Endothelial cell of umbilical vein (primary cell): ENCODE measurements around the gene ZFHX2. TPM values are rescaled to one million over a fixed set of nuclear protein-coding genes. Genes with fewer than 3 reads are reported as not detected.

Experiments
- BruUV-seq: library from RNA; stranded (reverse); fragments of 400-500 nt; replicated peaks from 2 replicates; lab custom pipeline; 2021; lab: Mats Ljungman, UMichigan
- CTCF ChIA-PET: fragments of 300-600, 350-600 bp; sonication (Branson Sonifier 250); formaldehyde crosslinking; loops from one replicate; lab custom pipeline; 2021; ENCODE audit warnings: antibody characterized with exemption, inconsistent platforms; lab: Charles Lee
- POLR2A ChIA-PET: fragments of 300-600, 350-600 bp; sonication (Branson Sonifier 250); formaldehyde crosslinking; loops from one replicate; lab custom pipeline; 2021; ENCODE audit warnings: antibody characterized with exemption, inconsistent platforms; lab: Charles Lee
- DNase-seq: peaks from one replicate; pipeline ENCODE4 v3.0.0-alpha.2; 2011; ENCODE audit warnings: low read depth, low spot score
- FAIRE-seq: peaks from 2 replicates; lab custom pipeline; 2011; peaks lifted over from hg19 to GRCh38; lab: Jason Lieb, UNC
- H2AFZ ChIP-seq: 2 replicates; pipeline ENCODE4 v1.6.0; 2012; ENCODE audit warnings: low read depth, low read length, control low read depth, inconsistent platforms
- H3K27ac ChIP-seq: 2 replicates; pipeline ENCODE4 v1.5.1; 2011; ENCODE audit warnings: low read depth, mild to moderate bottlenecking, control low read depth, low read length, moderate library complexity; ENCODE audit not compliant: insufficient read depth
- H3K27me3 ChIP-seq, 2 experiments: 2 replicates each; pipeline versions ENCODE4 v1.6.0 to v1.6.1; 2011; ENCODE audit warnings: low read length in 2 of 2, mixed read lengths in 1 of 2; ENCODE audit not compliant: control insufficient read depth in 2 of 2, insufficient read depth in 2 of 2
- H3K36me3 ChIP-seq, 2 experiments: 2 replicates in 1 of 2; 3 replicates in 1 of 2; pipeline ENCODE4 v1.5.1; 2011; ENCODE audit warnings: low read length in 2 of 2, mild to moderate bottlenecking in 1 of 2, moderate library complexity in 1 of 2; ENCODE audit not compliant: control insufficient read depth in 2 of 2, insufficient read depth in 2 of 2; ENCODE audit errors: extremely low read depth in 1 of 2
- H3K4me1 ChIP-seq: 3 replicates; pipeline ENCODE4 v1.5.1; 2011; ENCODE audit warnings: mild to moderate bottlenecking, low read length; ENCODE audit not compliant: control insufficient read depth, insufficient read depth; ENCODE audit errors: extremely low read depth
- H3K4me2 ChIP-seq: 2 replicates; pipeline ENCODE4 v1.6.1; 2011; ENCODE audit warnings: low read length, control low read depth, mixed read lengths; ENCODE audit not compliant: insufficient read depth
- H3K4me3 ChIP-seq, 3 experiments: fragments of 200-600 bp in 1 of 3; sonication (generic), shearing (Covaris generic) in 1 of 3; replicated peaks in 1 of 3; 2 replicates each; pipeline ENCODE4 v1.5.1; 2011 to 2016; ENCODE audit warnings: control low read depth in 3 of 3, low read length in 3 of 3, mild to moderate bottlenecking in 2 of 3, inconsistent platforms in 1 of 3, low read depth in 1 of 3, moderate library complexity in 1 of 3; ENCODE audit not compliant: insufficient read depth in 1 of 3
- H3K79me2 ChIP-seq: 2 replicates; pipeline ENCODE4 v1.6.0; 2012; ENCODE audit warnings: low read length, inconsistent platforms; ENCODE audit not compliant: control insufficient read depth, insufficient read depth
- H3K9ac ChIP-seq: replicated peaks from 2 replicates; pipeline ENCODE3; 2011; ENCODE audit warnings: low read length, control low read depth; ENCODE audit not compliant: insufficient read depth; ENCODE audit errors: extremely low read depth
- H3K9me1 ChIP-seq: replicated peaks from 3 replicates; pipeline ENCODE4 v1.6.0; 2011; ENCODE audit warnings: mild to moderate bottlenecking, low read length; ENCODE audit not compliant: control insufficient read depth, insufficient read depth; ENCODE audit errors: extremely low read depth
- H3K9me3 ChIP-seq: replicated peaks from 2 replicates; pipeline ENCODE4 v1.5.1; 2012; ENCODE audit warnings: low read length, inconsistent platforms; ENCODE audit not compliant: control insufficient read depth, insufficient read depth
- H4K20me1 ChIP-seq: replicated peaks from 2 replicates; pipeline ENCODE3; 2011; ENCODE audit warnings: mild to moderate bottlenecking, low read length; ENCODE audit not compliant: control insufficient read depth, insufficient read depth; ENCODE audit errors: extremely low read depth
- EZH2 ChIP-seq: IDR thresholded peaks from 2 replicates; pipeline ENCODE4 v1.6.1; 2012; ENCODE audit warnings: borderline replicate concordance, low read depth, mild to moderate bottlenecking, moderate library complexity, low read length, inconsistent platforms; ENCODE audit not compliant: severe bottlenecking
- FOS ChIP-seq: IDR thresholded peaks from 2 replicates; pipeline ENCODE4 v1.6.1; 2011; ENCODE audit warnings: mild to moderate bottlenecking, low read length, moderate library complexity, borderline replicate concordance; ENCODE audit not compliant: insufficient read depth
- GATA2 ChIP-seq: IDR thresholded peaks from 2 replicates; pipeline ENCODE4 v1.7.0; 2011; ENCODE audit warnings: low read depth, mild to moderate bottlenecking, moderate library complexity, mixed read lengths, low read length; ENCODE audit not compliant: insufficient read length, insufficient read depth
- JUN ChIP-seq: IDR thresholded peaks from 2 replicates; pipeline ENCODE4 v1.6.1; 2011; ENCODE audit warnings: borderline replicate concordance, low read depth; ENCODE audit not compliant: insufficient read length, insufficient read depth
- MAX ChIP-seq: IDR thresholded peaks from 2 replicates; pipeline ENCODE4 v1.6.1; 2011; ENCODE audit not compliant: insufficient read depth, insufficient read length
- MYC ChIP-seq: IDR thresholded peaks from one replicate; pipeline ENCODE4 v1.6.1; 2011; ENCODE audit warnings: mild to moderate bottlenecking, low read depth, low read length
- POLR2A ChIP-seq: IDR thresholded peaks from 2 replicates; pipeline ENCODE4 v1.6.1; 2012; ENCODE audit warnings: low read depth, mild to moderate bottlenecking, control low read depth, low read length
- POLR2AphosphoS5 ChIP-seq: IDR thresholded peaks from 2 replicates; pipeline ENCODE4 v1.6.1; 2012; ENCODE audit warnings: low read depth, mild to moderate bottlenecking, control low read depth, low read length, moderate library complexity; ENCODE audit not compliant: insufficient read depth
- dilution Hi-C: fragments of 300-500 bp; cut with MboI; formaldehyde crosslinking; loops from one replicate; pipeline ENCODE4 v1.15.0; 2019; ENCODE audit warnings: low sequenced_read_pairs; ENCODE audit not compliant: extremely low pct_ligation_motif_present
- intact Hi-C: fragments of 100-400 bp; cut with micrococcal nuclease; formaldehyde crosslinking; loops from one replicate; pipeline ENCODE4 v1.10.0; 2022
- polyA plus RNA-seq, 4 experiments: library from polyadenylated mRNA; depleted of rRNA in 3 of 4; stranded (reverse) in 3 of 4; unstranded in 1 of 4; fragments of >200 nt; gene quantifications; 2 replicates each; pipeline versions ENCODE4 v1.2.1 to v1.2.3, GENCODE V29; 2011 to 2012; ENCODE audit warnings: missing spikeins in 1 of 4
- total RNA-seq: library from RNA; stranded (reverse); gene quantifications from 2 replicates; pipeline ENCODE4 v1.2.3, GENCODE V29; 2021

Gene ZFHX2
- total and polyA plus RNA-seq, 2 donors (not counting 3 experiments of a cell fraction or from before 2014, with no cell fraction given), result 0.25 to 2.3 TPM

GRCh38 chr14:23531391-23531790 is 20.2 kb downstream of the ZFHX2 start:
- intact Hi-C loops (no loop called here), dilution Hi-C loops (no loop called here)
- no peak overlapping the region for H2AFZ ChIP-seq
- H3K27me3 ChIP-seq, result no peaks in the 10 kb centered on the region
- H3K9ac ChIP-seq, result no peak overlapping the region
- no peak for FAIRE-seq
- H3K4me3 ChIP-seq, result no peak overlapping the region
- H3K9me3 ChIP-seq, result no peaks in the 10 kb centered on the region
- H3K4me2 ChIP-seq, result no peak overlapping the region
- CTCF ChIA-PET, result interaction anchor here (1.0 kb wide), 1 partner anchor 28 kb away, joined by 5 read pairs; no protein-coding TSS in a partner anchor
- H3K9me1 ChIP-seq, result no peaks in the 10 kb centered on the region
- no peaks in the 10 kb centered on the region for H3K36me3 ChIP-seq
- no peaks in the 10 kb centered on the region for H4K20me1 ChIP-seq
- no peaks in the 10 kb centered on the region for H3K79me2 ChIP-seq
- H3K4me1 ChIP-seq, result no peaks in the 10 kb centered on the region
- no peak for DNase-seq
- TF ChIP-seq MYC (no peak), MAX (no peak), POLR2AphosphoS5 (no peak), EZH2 (no peak), FOS (no peak), GATA2 (no peak)
- H3K27ac ChIP-seq, result no peak overlapping the region
- POLR2A ChIA-PET, result no interaction called here
- no TSS peak for BruUV-seq

- Histone ChIP-seq H3K79me2 (no peaks in the 10 kb centered on the region), H3K9me1 (no peaks in the 10 kb centered on the region), H2AFZ (no peak overlapping the region), H4K20me1 (no peaks in the 10 kb centered on the region), H3K9me3 (no peaks in the 10 kb centered on the region), H3K4me2 (no peak overlapping the region), H3K9ac (no peak overlapping the region), H3K36me3 (no peaks in the 10 kb centered on the region), H3K27ac (no peak overlapping the region), H3K4me3 (no peak overlapping the region), H3K27me3 (no peaks in the 10 kb centered on the region), H3K4me1 (no peaks in the 10 kb centered on the region)
- dilution Hi-C loops (no loop called here), intact Hi-C loops (no loop called here)
- BruUV-seq, result no TSS peak
- TF ChIP-seq EZH2 (no peak), POLR2AphosphoS5 (no peak), GATA2 (no peak), POLR2A (no peak), MYC (no peak), JUN (no peak), MAX (no peak), FOS (no peak)
- CTCF ChIA-PET, result interaction anchor here (1.0 to 1.2 kb wide), 2 partner anchors 29 to 52 kb away, joined by 3 to 5 read pairs; no protein-coding TSS in a partner anchor
- DNase-seq (no peak), FAIRE-seq (no peak)
- POLR2A ChIA-PET, result no interaction called here
Observed at GRCh38 chr14:23530375-23531055, 21.1 kb downstream of the ZFHX2 start.
